H7 (cell line): Measurements from ENCODE around the gene BAZ1B. TPM values are rescaled to one million over a fixed set of nuclear protein-coding genes. Genes with fewer than 3 reads are reported as not detected.
A peak's percentile ranks its signal among the peaks of the same experiment; 100 is the strongest.
"Not testable (repeated sequence)": the region's sequence is repeated elsewhere in the genome, so short reads cannot be mapped to it uniquely, and the experiment has no call there.

Experiments
- DNase-seq: peaks from one replicate; pipeline ENCODE4 v3.0.0; 2012
- H3K27me3 ChIP-seq: 2 replicates; pipeline ENCODE4 v1.6.0; 2011; ENCODE audit warnings: mild to moderate bottlenecking, low read length; ENCODE audit not compliant: control insufficient read depth, insufficient read depth
- H3K36me3 ChIP-seq: replicated peaks from 2 replicates; pipeline ENCODE4 v1.5.1; 2011; ENCODE audit warnings: low read length; ENCODE audit not compliant: control insufficient read depth, insufficient read depth
- H3K4me3 ChIP-seq: 2 replicates; pipeline ENCODE4 v1.5.1; 2011; ENCODE audit warnings: low read depth, mild to moderate bottlenecking, control low read depth, low read length, moderate library complexity; ENCODE audit not compliant: insufficient read depth
- total RNA-seq: library from RNA; depleted of rRNA; stranded (reverse); fragments of >200 nt; shearing (Covaris generic); gene quantifications from 2 replicates; pipeline ENCODE4 v1.2.3, GENCODE V29; 2014

The BAZ1B gene
- total RNA-seq, 1 experiment from 2014 or later = 44.6 TPM

DNA sequence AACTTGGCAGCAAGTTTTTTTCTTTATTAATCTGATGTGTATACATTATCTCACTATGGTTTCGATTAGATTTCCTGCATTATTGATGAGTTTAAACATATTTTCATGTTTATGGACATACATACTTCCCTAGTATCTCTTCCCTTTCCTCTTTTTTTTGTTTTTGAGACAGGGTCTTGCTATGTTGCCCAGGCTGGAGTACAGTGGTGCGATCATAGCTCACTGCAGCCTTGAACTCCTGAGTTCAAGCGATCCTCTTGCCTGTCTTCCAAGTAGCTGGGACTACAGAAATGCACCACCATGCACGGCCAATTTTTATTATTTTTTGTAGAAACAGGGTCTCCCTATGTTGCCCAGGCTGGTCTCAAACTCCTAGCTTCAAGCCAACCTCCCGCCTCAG, 18.9 kb downstream of the BAZ1B start:
- no peak for DNase-seq
- no peaks in the 10 kb centered on the region for H3K27me3 ChIP-seq
- H3K4me3 ChIP-seq = no peak overlapping the region
- H3K36me3 ChIP-seq = peaks cover 37% of the 10 kb centered on the region

DNA sequence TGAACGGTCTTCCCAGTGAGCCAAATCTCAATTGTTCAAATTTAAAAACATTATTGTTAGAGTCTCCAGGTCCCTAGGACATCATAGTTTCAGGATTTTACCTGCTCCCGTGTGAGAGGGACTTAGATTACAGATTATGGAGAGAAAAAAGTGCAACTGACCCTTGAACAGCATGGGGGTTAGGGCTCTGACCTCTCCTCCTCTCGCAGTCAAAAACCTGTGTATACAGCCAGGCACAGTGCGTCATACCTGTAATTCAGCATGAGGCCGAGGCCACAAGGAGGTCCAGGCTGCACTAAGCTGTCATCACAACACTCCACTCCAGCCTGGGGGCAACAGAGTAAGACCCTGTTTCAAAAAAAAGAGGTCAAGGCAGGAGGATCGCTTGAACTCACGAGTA, 25.5 kb downstream of the BAZ1B start:
- no peak for DNase-seq
- H3K4me3 ChIP-seq = no peak overlapping the region
- no peaks in the 10 kb centered on the region for H3K27me3 ChIP-seq
- H3K36me3 ChIP-seq = peaks cover 33% of the 10 kb centered on the region

DNA sequence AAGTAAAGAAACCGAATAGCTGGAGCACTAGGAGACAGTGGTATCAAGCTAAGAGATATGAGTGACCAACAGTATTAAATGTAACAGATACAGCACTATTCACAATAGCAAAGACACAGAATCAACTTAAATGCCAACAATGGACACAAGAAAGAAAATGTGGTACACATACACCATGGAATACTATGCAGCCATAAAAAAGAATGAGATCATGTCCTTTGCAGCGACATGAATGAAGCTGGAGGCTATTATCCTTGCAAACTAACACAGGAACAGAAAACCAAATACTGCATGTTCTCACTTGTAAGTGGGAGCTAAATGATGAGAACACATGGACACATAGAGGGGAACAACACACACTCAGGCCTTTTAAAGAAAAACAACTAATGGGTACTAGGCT, 26.6 kb downstream of the BAZ1B start:
- not testable (repeated sequence) for H3K4me3 ChIP-seq, H3K27me3 ChIP-seq, DNase-seq
- H3K36me3 ChIP-seq = peaks cover 29% of the 10 kb centered on the region

DNA sequence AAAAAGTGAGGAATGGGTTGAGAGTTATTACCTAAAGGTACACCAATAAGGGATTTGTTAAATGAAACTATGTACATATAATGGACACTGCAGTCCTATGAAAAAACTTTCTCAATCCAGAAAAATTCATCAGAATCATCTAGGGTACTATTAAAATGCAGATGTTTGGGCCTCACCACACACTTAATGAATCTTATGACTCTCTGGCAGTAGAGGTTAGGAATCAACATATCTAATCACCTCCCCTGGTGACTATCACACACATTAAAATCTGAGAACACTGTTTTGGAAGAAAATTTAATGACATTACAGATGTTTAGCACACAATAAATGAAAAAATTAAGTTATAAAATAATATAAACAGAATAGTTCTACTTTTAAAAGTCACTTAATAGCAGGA, 32.1 kb downstream of the BAZ1B start:
- H3K36me3 ChIP-seq = peaks cover 24% of the 10 kb centered on the region
- DNase-seq = no peak
- no peaks in the 10 kb centered on the region for H3K27me3 ChIP-seq
- no peak overlapping the region for H3K4me3 ChIP-seq

DNA sequence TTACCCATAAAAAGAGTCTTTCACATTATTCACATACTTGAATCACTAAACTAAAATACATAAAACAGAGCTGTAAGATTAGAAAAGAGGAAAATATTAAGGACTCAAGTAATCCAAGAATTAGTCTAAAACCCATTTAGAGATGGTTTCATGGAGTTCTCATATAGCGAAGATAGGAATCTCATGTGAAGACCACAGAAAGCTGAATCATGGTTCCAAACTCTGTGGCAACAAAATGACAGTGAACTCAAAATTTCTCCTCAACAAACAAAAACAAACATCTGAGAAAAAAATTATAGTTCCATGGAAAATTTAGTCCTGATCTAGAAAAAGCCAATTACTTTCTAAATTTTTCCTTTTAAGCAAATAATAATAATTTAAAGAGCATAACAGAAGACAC, 34.6 kb downstream of the BAZ1B start:
- H3K4me3 ChIP-seq = no peak overlapping the region
- H3K27me3 ChIP-seq = no peaks in the 10 kb centered on the region
- peaks cover 19% of the 10 kb centered on the region for H3K36me3 ChIP-seq
- no peak for DNase-seq

DNA sequence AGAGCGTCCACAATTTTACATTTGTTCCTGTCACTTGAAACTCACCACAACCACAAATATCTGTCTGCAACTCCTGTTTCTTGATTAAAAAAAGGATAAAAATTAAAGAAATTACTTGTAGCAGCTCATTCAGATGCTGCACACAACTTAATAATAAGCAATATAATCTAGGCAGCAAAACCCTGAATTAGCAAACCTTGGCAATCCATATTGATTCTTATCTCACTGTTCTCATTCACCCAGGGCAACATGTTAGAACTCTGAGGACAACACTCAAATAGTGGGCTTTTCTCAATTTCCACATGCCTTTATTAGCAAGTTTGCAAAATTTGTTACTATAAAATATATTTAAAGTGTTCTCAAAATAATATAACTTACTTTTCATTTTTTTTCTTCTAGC, 38.9 kb downstream of the BAZ1B start:
- Histone ChIP-seq H3K36me3 (peaks cover 15% of the 10 kb centered on the region), H3K4me3 (no peak overlapping the region)
- DNase-seq = no peak

DNA sequence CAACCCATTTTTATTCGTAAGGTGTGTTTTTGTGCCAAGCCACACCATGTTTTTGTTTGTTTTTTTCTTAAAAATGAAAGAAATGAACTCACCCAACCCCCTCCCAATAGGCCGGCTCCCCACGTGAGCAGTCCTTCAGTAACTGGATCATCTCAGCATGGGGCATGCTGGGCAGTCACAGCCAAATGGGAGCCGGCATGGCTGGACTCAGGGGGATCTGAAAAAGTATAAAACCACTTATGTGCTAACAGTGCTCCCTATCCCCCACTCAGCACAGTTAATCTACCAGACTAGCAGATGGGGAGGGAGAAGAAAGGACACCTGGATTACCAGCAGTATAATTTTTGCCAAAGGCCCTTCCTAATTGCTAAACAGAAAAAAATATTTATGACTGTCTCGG, 39.3 kb downstream of the BAZ1B start:
- H3K36me3 ChIP-seq = peaks cover 18% of the 10 kb centered on the region
- DNase-seq = peak; percentile 65
- no peak overlapping the region for H3K4me3 ChIP-seq
- H3K27me3 ChIP-seq = no peaks in the 10 kb centered on the region

More for the DNA sequence above, 38.9 kb downstream of the BAZ1B start:
- no peaks in the 10 kb centered on the region for H3K27me3 ChIP-seq

DNA sequence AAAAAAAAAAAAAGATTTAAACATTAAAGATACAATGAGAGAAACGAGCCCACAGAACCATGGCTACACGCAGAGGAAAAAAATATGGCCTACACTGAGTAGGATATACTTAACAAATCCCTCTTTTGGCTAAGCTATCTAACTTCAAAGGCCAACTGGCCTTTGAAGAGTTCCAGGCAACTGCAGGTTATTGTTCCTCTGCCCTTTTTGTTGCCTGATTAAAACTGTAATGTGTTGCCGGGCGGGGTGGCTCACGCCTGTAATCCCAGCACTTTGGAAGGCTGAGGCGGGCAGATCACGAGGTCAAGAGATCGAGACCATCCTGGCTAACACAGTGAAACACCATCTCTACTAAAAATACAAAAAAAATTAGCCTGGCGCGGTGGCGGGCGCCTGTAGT, 40.6 kb downstream of the BAZ1B start:
- not testable (repeated sequence) for H3K27me3 ChIP-seq, DNase-seq, H3K4me3 ChIP-seq
- H3K36me3 ChIP-seq = peaks cover 23% of the 10 kb centered on the region

DNA sequence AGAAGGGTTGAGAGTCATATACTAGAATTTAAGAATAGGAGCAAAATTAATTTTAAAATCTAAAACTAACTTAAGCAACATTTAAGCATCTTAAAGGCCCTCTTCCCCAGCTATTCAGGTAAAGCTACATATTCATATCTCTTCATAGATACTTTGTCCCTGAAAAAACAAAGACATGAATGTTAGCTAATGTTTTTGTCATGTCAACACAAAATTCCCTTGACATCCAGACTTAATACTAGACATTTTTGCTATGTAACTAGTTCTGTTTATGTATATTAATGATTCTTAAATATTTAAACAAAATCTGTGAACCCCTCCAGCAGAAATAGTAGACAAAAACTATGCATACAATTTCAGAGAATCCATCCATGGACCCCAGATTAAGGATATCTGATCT, 43.5 kb downstream of the BAZ1B start:
- Histone ChIP-seq H3K27me3 (no peaks in the 10 kb centered on the region), H3K4me3 (no peak overlapping the region), H3K36me3 (peaks cover 25% of the 10 kb centered on the region)
- DNase-seq = no peak

DNA sequence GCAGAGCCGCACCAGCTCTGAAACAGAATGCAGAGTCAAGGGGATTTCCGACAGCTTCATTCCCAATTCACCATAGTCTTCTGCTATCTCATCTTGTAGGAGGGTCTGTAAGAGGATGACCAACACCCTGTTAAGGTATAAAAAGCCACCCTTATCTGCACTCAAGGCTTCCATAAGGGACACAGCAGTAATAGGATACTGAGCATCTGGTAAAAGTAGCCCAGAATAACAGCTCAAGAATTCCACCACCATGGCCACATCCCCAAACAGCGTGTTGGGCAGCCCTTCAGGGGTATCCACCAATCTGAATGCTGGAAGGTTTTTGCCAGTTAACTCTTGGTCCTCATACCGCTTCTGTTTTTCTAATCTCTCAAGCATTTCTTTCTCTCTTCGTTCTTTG, 44.7 kb downstream of the BAZ1B start:
- Histone ChIP-seq H3K36me3 (peaks cover 22% of the 10 kb centered on the region), H3K4me3 (no peak overlapping the region), H3K27me3 (no peaks in the 10 kb centered on the region)
- no peak for DNase-seq

DNA sequence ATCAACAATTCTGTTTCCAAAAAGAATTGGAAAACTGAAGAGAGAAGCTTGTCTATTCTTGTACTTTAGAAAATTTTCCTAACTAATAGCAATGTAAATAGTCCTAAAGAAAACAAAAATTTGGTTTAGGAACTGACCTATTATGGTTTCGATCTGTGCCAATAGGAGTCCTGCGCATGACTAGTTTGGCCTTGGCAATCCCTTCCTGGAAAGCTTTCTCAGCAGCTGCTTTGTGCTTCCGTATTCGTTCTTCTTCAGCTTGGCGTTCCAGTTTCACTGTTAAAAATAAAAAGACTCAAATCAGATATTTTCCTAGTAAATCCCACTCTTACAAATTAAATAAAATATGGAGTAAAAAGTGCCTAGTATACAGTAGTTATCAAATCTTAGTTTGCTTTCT, 51.9 kb downstream of the BAZ1B start:
- DNase-seq = no peak
- H3K36me3 ChIP-seq = peaks cover 25% of the 10 kb centered on the region
- H3K4me3 ChIP-seq = no peak overlapping the region
- H3K27me3 ChIP-seq = no peaks in the 10 kb centered on the region

DNA sequence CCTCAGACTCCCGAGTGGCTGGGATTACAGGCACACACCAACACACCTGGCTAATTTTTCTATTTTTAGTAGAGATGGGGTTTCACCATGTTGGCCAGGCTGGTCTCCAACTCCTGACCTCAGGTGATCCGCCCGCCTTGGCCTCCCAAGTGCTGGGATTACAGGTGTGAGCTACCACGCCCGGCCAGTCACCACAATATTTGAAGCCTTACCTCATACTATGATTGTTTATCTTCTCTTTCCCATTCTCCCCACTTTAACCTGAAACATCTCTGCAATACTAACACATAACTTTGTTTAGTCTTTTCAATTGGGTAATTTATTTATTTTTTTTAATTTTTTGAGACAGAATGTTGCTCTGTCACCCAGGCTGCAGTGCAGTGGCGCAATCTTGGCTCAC, 55.0 kb downstream of the BAZ1B start:
- DNase-seq, H3K27me3 ChIP-seq, H3K4me3 ChIP-seq: not testable (repeated sequence)
- peaks cover 46% of the 10 kb centered on the region for H3K36me3 ChIP-seq

DNA sequence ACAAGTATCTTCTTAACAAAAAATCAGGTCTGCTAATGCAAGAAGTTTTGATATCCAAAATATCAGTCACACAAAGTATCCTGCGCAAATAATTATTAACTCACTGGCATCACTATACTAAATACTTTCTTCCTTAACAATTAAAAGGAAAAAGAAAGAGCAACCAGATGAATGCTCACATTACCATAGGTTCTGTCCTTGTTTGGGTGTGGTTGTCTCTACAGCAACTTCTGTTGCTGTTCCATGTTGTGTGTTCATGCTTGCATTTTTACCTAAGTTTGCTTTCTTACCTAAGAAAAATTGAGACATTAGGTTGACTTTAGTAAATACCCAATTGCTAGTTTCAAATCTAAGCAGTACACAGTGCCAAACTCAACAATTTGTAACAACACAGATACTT, 56.0 kb downstream of the BAZ1B start:
- DNase-seq = no peak
- peaks cover 50% of the 10 kb centered on the region for H3K36me3 ChIP-seq
- no peak overlapping the region for H3K4me3 ChIP-seq
- no peaks in the 10 kb centered on the region for H3K27me3 ChIP-seq

DNA sequence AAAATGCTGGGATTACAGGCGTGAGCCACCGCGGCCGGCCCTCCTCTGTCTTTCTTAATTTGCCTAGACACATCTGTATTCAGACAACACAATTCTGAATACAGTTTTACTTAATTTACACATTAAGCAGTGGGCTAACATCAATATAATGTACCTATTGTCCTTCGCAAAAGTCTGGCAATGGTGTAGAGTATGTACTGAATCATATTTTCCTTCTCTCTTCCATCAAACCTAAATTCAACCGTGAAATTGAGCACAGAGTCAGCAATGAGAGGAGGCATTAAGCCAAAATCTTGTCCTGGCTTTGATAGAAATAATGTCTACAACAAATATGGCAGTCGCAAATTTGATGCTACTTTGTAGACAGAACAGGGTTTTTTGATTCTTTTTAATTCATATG, 58.1 kb downstream of the BAZ1B start:
- Histone ChIP-seq H3K4me3 (no peak overlapping the region), H3K27me3 (no peaks in the 10 kb centered on the region), H3K36me3 (peaks cover 48% of the 10 kb centered on the region)
- no peak for DNase-seq

DNA sequence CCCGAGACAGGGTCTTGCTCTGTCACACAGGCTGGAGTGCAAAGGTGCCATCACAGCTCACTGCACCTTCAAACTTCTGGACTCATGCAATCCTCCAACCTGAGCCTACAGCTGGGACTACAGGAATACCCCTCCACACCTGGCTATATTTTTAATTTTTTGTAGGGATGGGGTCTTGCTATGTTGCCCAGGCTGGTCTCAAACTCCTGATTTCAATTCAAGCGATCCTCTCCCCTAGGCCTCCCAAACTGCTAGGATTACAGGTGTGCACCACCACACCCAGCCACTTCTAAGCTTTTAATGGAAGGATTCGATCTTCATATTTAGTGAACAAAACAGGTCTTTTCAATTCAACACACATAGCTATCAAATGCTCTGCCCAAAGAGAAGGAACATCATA, 58.8 kb downstream of the BAZ1B start:
- H3K4me3 ChIP-seq = no peak overlapping the region
- H3K27me3 ChIP-seq = no peaks in the 10 kb centered on the region
- peaks cover 48% of the 10 kb centered on the region for H3K36me3 ChIP-seq
- DNase-seq = no peak

DNA sequence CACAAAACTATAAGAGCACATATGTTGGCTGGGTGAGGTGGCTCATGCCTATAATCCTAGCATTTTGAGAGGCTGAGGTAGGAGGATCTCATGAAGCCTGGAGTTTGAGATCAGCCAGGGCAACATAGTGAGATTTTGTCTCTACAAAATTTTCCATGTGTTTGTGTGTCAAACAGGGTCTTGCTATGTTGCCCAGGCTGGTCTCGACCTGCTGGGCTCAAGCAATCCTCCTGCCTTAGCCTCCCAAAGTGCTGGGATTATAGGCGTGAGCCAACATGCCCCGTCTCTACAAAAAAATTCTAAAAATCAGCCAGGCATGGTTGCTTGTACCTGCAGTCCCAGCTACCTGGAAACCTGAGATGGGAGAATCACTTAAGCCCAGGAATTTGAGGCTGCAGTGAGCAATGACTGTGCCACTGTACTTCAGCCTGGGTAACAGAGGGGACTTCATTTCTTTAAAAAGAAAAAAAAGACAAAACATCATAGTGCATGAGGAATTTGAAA, 60.3 kb downstream of the BAZ1B start:
- no peak for DNase-seq
- H3K4me3 ChIP-seq = no peak overlapping the region
- H3K27me3 ChIP-seq = no peaks in the 10 kb centered on the region
- peaks cover 51% of the 10 kb centered on the region for H3K36me3 ChIP-seq
